HPDE6-E6E7 (cell line): ENCODE measurements around the gene MRPS5.
"Not testable (repeated sequence)": the region's sequence is repeated elsewhere in the genome, so short reads cannot be mapped to it uniquely, and the experiment has no call there.

Source experiments
- DNase-seq: peaks from one replicate; pipeline ENCODE4 v3.0.0; 2011; ENCODE audit warnings: missing footprints; ENCODE audit errors: extremely low spot score

The MRPS5 gene

DNA sequence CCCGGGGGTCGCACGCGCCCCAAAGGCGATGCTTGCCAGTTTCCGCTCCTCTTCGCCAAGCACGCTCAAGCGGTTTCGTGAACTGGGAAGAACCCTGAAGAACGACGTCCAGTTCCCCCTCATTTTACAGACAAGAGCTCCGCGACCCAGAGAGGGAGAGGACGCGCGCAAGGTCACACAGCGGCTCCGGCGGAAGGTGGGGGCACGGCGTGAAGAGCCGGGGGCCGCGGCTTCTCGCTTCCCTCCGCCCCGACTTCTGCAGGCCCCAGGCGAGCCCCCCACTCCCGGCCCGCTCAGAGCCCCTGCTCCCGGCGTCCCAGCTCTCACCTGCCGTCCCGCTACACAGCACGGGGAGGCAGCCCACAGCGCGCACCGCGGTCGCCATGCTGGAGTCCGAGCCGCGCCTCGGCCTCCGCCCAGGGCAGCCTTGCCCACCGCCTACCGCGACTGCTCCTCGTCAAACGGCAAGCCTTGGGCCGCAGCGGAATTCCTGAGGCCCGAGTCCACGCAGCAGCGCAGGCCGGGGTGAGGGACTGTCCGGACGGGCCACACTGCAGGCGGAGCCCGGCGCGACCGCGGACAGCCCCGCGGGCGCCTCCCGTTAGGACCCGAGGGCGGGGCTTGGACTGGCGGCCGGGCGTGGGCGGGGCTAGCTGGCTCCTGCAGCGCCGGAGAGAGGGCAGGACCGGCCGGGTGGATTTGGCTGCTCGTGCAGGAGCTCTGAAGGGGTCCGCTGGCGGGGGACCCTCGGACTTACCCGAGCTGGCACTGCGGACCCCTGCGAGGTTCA lies at the start of gene MRPS5:
Gene MRPS5 (minus strand): TSS at position 402 of the 790 bp plus-strand sequence. CDS start 17 bp downstream, at position 385.
- DNase-seq = peak; percentile 88

DNA sequence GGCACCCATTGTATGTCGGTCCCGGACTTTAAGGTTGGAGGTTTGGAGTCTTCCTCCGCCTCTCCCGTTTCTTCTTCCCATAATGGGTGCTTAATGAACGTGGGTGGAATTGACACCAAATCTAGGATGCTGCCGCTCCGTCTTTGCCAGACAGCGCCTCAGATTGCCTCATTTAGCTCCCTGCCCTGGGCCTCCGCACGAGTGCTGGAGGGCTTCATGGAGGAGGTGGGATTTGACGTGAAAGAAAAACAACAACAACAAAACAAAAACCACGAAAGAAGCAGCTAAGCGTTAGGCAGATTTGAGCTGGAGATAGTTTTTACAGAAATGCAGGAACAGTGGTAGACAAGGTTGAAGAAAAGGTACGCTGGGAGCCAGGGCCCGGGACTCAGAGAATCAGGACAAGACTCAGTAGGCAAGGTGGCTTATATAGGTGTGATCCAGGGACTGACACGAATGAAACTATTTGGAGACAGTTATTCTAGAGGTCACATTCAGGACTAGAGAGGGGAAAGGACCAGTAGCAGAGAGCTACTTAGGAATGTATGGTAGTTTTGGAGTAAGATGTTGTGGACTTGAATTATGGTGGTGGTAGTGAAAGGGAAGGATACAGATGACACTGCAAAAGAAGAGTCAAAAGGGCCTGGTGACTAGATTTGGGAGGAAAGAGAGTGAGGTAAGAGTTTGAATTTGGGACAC lies 44.6 kb upstream of the MRPS5 start:
- DNase-seq = no peak

DNA sequence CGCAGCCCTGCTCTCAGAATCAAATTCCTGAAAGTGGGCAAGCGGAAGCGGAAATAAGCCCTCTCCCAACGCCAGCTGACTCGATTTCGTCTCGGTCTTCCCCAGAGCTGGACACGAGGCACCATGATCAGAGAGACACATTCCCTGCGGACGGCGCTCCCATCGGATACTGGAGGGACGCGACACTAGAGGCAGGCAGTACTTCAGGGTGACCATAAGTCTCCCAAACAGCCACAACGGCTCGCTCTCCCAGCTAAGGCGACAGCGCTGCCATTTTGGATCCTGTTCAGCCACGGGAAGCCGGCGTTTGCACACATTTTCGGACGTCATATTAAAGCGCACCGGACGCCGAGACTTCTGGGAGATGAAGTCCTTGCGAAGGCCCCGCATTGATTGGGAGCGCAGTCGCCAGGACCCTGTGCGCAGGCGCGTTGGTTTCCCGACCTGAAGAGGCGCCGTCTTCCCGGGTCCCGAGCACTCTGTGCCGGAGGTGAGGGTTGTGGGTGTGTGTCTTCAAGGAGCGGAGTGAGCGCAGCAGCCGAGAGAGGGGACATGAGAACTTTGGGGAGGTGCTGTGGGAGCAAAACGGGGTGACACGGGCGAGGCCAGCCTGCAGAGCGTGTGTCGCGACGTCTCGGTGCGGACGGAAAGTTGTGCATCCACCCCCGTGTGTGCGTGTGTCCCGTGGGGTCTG lies 43.9 kb upstream of the MRPS5 start, which contains the start of gene ZNF2:
Gene ZNF2 (plus strand): TSS at position 439 of the 694 bp plus-strand sequence. CDS start 10,418 bp downstream, outside the sequence.
- peak; percentile 99 for DNase-seq

DNA sequence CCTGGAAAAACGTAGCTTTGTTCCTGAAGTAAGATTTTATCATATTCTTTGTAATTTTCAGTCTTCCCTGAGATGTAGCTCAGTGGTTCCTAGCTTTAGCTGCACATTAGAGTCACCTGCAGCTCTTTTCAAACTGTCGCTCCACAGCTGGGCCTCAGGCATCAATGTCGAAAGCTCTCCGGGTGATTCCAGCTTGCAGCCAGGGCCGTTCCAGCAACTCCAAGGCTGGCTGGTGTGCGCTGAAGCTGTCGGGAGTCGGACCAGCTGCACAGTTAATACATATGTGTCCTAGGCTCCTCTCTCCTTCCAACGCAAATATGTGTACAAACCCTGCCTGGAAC lies 43.4 kb upstream of the MRPS5 start:
- DNase-seq = peak; percentile 25

- DNase-seq = peak; percentile 63
Observed at GRCh38 chr2:95159690-95160449, 38.3 kb upstream of the MRPS5 start, which contains the start of gene ZNF514. Gene ZNF514, minus strand, starts transcription at chr2:95159848. Its CDS starts 6,595 bp downstream, at chr2:95153253.

DNA sequence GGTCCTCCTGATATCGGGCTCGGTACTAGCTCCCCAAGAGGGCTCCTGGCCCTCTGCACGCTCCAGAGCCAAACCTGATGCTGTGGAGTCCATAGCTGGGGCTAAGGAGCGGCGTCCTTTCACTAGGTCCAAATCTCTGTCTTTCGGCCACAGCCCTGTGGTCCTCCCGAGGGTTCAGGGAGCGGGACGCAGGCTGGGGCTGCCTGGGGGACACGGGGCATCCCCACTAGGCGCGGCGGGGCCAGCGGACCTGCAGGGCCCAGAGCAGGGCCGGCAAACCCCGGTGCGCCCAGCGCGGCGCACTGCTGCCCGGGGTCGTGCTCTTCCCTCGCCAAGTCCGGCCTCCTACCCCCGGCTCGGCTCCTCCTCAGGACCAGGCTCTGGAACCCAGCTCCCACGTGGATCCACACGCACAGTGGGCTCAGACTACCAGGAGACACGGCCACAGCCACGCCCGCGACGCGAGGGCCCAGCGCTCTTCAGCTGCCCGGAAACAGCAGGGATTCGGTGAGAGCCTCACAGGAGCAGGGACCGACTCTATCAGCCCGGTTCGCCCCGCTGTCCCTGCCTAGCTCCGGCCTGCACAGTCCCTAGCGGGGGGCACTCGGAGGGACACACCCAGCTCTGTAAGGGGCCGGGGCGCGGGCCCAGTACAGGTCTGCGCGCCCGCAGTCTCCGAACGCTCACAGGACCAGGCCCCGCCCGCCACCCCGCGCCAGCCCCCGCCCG lies 37.4 kb upstream of the MRPS5 start:
- peak; percentile 21 for DNase-seq

- no peak for DNase-seq
Observed at GRCh38 chr2:95158441-95158840, 36.8 kb upstream of the MRPS5 start.

GRCh38 chr2:95149397-95149984 lies 27.9 kb upstream of the MRPS5 start:
- no peak for DNase-seq

DNA sequence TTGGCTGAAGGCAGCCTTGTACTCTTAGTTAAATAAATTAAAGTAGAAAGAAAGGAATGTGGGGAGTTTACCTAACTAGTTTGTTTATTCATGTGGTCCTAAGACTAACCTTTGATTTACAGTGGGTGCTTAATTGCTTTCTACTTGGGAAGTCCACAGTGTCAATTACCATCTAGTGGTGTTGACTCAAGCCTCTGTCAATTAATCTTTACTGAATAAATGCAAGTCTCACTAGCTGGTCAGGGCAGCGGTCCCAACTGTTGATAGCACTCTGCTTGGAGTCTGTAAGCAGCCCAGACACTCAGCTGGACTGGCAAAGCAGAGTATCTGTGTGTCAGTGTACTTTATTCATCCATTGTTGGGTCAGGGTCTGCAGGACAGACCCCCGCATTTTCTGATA lies 22.2 kb upstream of the MRPS5 start:
- no peak for DNase-seq

- no peak for DNase-seq
Observed at GRCh38 chr2:95138702-95139101, 17.1 kb upstream of the MRPS5 start.

GRCh38 chr2:95122197-95122551 lies 566 bp upstream of the MRPS5 start:
- DNase-seq = peak; percentile 1

DNA sequence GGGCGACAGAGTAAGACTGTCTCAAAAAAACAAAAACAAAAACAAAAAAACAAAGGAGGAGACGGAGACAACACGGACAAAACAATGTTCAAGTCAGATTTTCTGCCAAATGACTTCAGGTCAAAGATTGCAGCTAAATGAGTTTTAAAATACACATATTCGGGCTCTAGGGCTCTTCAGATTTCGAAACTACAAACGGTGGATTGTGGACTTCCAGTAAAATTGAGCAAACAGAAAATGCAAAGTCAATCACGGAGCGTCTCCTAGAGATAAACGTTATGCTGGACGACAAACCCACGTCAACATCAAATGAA lies 558 bp downstream of the MRPS5 start:
- DNase-seq = no peak

GRCh38 chr2:95115418-95115817 lies 6.2 kb downstream of the MRPS5 start:
- peak; percentile 50 for DNase-seq

DNA sequence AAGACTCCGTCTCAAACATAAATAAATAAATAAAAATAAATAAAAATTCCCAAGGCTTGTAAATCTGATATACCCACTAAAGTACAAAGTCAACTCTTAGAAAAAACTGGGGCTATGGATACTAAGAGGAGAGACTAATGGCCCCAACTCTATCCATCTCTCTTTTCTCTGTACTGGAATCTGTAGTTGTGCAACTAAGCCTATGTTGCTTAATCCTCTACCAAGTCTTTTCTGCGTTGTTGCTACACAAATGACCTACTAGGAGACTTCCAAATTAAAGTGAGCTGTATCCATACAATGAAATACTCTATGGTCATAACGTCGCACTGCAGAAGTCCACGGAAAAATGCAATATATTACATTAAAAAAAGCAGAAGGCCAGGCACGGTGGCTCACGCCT lies 8.1 kb downstream of the MRPS5 start:
- no peak for DNase-seq

DNA sequence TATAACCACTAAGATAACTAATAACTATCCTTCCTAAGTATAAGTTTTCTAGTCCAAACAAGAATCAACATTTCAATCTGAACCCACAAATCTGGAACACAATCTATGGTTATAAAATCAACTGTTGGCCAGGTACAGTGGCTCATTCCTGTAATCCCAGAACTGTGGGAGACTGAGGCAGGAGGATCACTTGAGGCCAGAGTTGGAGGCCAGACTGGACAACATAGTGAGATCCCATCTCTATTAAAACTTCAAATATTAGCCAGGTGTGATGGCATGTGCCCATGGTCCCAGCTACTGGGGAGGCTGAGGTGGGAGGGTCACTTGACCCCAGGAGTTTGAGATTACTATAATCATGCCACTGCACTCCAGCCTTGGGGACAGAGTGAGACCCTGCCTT lies 11.2 kb downstream of the MRPS5 start:
- DNase-seq = no peak

- no peak for DNase-seq
Observed at GRCh38 chr2:95109260-95109659, 12.3 kb downstream of the MRPS5 start.

- DNase-seq = no peak
Observed at GRCh38 chr2:95106081-95106480, 15.5 kb downstream of the MRPS5 start.

DNA sequence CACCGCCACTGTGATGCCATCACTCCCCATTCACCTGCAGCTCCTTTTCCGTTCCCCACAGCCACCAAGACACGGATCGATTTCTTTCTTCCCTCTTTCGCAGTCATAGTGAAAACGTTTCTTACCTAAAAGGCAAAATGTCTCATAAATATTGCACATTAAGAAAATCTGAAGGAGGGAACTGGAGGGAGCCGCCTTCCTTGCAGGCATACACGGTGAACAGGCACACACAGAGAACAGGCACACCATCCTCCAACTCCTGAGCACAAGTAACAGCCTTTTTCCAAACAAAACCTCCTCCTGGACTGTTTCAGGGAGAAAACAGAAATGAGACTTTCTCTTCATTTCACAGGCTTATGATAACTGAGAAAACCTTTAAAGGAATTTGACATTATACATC lies 17.0 kb downstream of the MRPS5 start:
- DNase-seq = no peak

DNA sequence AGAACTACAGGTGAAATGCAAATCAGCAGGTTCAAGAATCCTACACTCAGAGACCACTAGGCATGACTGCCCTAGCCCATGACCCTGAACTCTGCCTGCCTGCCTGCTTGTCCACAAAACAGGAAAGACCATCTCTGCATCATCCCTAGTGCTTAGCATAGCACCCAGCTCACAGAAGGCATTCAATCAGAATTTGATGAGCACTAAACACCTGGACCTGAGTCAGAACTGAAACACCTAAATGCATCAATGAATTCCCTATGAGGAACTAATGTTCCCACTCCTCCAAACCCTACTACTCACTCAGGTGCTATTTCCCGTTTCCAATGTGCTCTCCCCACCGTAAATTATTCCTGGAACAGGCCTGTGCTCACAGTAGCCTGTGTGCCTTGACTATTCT lies 21.7 kb downstream of the MRPS5 start:
- no peak for DNase-seq

DNA sequence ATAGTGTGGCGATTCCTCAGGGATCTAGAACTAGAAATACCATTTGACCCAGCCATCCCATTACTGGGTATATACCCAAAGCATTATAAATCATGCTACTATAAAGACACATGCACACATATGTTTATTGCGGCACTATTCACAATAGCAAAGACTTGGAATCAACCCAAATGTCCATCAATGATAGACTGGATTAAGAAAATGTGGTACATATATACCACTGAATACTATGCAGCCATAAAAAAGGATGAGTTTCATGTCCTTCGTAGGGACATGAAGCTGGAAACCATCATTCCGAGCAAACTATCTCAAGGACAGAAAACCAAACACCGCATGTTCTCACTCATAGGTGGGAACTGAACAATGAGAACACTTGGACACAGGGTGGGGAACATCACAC lies 23.3 kb downstream of the MRPS5 start:
- DNase-seq = not testable (repeated sequence)
